ENCODE results near the gene VMP1.

Gene VMP1

DNA sequence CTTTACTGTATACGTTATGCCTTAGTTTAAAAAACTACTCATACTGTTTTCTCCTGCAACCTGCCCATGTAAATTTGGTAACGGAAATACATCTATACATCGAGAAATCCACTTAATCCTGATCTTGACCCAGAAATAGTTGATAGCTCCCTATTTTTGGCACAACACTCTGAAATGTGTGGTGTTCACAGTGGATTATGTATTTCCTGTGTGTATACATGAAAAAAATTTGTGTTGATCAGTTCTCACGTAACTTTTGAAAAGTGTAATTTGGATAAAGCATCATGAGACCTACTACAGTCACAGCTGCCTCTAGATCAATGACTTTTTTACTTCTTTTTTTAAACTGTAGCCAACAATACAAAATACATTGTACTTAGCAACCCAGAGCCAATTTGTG lies 90.7 kb downstream of the VMP1 start:
- ChIA-PET CTCF (interaction anchor here (0.7 kb wide), 1 partner anchor 122 kb away, joined by 3 read pairs; no protein-coding TSS in a partner anchor), POLR2A (no interaction called here)
- Histone ChIP-seq H3K36me3 (ENCODE audit: control insufficient read depth in 2 of 2, insufficient read depth in 1 of 2, low read length in 2 of 2) (peaks cover 0 to 11% of the 10 kb centered on the region in 2 experiments; a peak in 1 of 3 replicates), H3K27ac (ENCODE audit: extremely low read depth, low read depth, low read length) (no peak overlapping the region), H3K9me3 (ENCODE audit: control insufficient read depth, insufficient read depth, low read depth, low read length) (no peaks in the 10 kb centered on the region), H3K4me3 (ENCODE audit: low read depth, low read length) (no peak overlapping the region), H3K4me1 (ENCODE audit: control insufficient read depth, insufficient read depth, low read length) (peaks cover 4% of the 10 kb centered on the region)
- TF ChIP-seq ZNF596 (tag by site-specific recombination; IDR thresholded peaks at IDR 0.05) (no peak), ZXDB (tag by site-specific recombination; IDR thresholded peaks at IDR 0.05) (no peak), ZNF585B (tag by site-specific recombination; IDR thresholded peaks at IDR 0.05) (no peak), ZBTB21 (tag by site-specific recombination; IDR thresholded peaks at IDR 0.05) (no peak), GFI1B (tag by site-specific recombination; IDR thresholded peaks at IDR 0.05) (no peak), ZNF501 (tag by site-specific recombination; IDR thresholded peaks at IDR 0.05) (no peak), OSR2 (tag by site-specific recombination; IDR thresholded peaks at IDR 0.05) (no peak), ZFP69B (tag by site-specific recombination; IDR thresholded peaks at IDR 0.05) (no peak), ZNF223 (tag by site-specific recombination; IDR thresholded peaks at IDR 0.05) (no peak), ZNF202 (tag by site-specific recombination; IDR thresholded peaks at IDR 0.05; ENCODE audit: borderline replicate concordance) (no peak), ZNF792 (tag by site-specific recombination; IDR thresholded peaks at IDR 0.05) (no peak), OVOL3 (tag by site-specific recombination; IDR thresholded peaks at IDR 0.05) (no peak), ZNF664 (tag by site-specific recombination; IDR thresholded peaks at IDR 0.05) (no peak), ZNF174 (tag by site-specific recombination; IDR thresholded peaks at IDR 0.05) (no peak), ZNF324 (tag by site-specific recombination; IDR thresholded peaks at IDR 0.05) (no peak), BCL11A (tag by site-specific recombination; IDR thresholded peaks at IDR 0.05; ENCODE audit: low read depth) (no peak)
- TF ChIP-seq, protein P1, sequence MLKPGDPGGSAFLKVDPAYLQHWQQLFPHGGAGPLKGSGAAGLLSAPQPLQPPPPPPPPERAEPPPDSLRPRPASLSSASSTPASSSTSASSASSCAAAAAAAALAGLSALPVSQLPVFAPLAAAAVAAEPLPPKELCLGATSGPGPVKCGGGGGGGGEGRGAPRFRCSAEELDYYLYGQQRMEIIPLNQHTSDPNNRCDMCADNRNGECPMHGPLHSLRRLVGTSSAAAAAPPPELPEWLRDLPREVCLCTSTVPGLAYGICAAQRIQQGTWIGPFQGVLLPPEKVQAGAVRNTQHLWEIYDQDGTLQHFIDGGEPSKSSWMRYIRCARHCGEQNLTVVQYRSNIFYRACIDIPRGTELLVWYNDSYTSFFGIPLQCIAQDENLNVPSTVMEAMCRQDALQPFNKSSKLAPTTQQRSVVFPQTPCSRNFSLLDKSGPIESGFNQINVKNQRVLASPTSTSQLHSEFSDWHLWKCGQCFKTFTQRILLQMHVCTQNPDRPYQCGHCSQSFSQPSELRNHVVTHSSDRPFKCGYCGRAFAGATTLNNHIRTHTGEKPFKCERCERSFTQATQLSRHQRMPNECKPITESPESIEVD (tag by site-specific recombination; IDR thresholded peaks at IDR 0.05), result no peak
- TF ChIP-seq, protein P2, sequence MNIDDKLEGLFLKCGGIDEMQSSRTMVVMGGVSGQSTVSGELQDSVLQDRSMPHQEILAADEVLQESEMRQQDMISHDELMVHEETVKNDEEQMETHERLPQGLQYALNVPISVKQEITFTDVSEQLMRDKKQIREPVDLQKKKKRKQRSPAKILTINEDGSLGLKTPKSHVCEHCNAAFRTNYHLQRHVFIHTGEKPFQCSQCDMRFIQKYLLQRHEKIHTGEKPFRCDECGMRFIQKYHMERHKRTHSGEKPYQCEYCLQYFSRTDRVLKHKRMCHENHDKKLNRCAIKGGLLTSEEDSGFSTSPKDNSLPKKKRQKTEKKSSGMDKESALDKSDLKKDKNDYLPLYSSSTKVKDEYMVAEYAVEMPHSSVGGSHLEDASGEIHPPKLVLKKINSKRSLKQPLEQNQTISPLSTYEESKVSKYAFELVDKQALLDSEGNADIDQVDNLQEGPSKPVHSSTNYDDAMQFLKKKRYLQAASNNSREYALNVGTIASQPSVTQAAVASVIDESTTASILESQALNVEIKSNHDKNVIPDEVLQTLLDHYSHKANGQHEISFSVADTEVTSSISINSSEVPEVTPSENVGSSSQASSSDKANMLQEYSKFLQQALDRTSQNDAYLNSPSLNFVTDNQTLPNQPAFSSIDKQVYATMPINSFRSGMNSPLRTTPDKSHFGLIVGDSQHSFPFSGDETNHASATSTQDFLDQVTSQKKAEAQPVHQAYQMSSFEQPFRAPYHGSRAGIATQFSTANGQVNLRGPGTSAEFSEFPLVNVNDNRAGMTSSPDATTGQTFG (tag by site-specific recombination; IDR thresholded peaks at IDR 0.05; ENCODE audit: borderline replicate concordance), result no peak
- TF ChIP-seq, protein P3, sequence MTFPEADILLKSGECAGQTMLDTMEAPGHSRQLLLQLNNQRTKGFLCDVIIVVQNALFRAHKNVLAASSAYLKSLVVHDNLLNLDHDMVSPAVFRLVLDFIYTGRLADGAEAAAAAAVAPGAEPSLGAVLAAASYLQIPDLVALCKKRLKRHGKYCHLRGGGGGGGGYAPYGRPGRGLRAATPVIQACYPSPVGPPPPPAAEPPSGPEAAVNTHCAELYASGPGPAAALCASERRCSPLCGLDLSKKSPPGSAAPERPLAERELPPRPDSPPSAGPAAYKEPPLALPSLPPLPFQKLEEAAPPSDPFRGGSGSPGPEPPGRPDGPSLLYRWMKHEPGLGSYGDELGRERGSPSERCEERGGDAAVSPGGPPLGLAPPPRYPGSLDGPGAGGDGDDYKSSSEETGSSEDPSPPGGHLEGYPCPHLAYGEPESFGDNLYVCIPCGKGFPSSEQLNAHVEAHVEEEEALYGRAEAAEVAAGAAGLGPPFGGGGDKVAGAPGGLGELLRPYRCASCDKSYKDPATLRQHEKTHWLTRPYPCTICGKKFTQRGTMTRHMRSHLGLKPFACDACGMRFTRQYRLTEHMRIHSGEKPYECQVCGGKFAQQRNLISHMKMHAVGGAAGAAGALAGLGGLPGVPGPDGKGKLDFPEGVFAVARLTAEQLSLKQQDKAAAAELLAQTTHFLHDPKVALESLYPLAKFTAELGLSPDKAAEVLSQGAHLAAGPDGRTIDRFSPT (tag by site-specific recombination; IDR thresholded peaks at IDR 0.05), result no peak
- TF ChIP-seq, protein P4, sequence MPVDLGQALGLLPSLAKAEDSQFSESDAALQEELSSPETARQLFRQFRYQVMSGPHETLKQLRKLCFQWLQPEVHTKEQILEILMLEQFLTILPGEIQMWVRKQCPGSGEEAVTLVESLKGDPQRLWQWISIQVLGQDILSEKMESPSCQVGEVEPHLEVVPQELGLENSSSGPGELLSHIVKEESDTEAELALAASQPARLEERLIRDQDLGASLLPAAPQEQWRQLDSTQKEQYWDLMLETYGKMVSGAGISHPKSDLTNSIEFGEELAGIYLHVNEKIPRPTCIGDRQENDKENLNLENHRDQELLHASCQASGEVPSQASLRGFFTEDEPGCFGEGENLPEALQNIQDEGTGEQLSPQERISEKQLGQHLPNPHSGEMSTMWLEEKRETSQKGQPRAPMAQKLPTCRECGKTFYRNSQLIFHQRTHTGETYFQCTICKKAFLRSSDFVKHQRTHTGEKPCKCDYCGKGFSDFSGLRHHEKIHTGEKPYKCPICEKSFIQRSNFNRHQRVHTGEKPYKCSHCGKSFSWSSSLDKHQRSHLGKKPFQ (tag by site-specific recombination; IDR thresholded peaks at IDR 0.05), result no peak
